Endothelial cell of umbilical vein (primary cell): ENCODE results near the gene MYOF. TPM values are rescaled to one million over a fixed set of nuclear protein-coding genes. Genes with fewer than 3 reads are reported as not detected.

Source experiments
- BruUV-seq: library from RNA; stranded (reverse); fragments of 400-500 nt; replicated peaks from 2 replicates; lab custom pipeline; 2021; lab: Mats Ljungman, UMichigan
- CTCF ChIA-PET: fragments of 300-600, 350-600 bp; sonication (Branson Sonifier 250); formaldehyde crosslinking; loops from one replicate; lab custom pipeline; 2021; ENCODE audit warnings: antibody characterized with exemption, inconsistent platforms; lab: Charles Lee
- POLR2A ChIA-PET: fragments of 300-600, 350-600 bp; sonication (Branson Sonifier 250); formaldehyde crosslinking; loops from one replicate; lab custom pipeline; 2021; ENCODE audit warnings: antibody characterized with exemption, inconsistent platforms; lab: Charles Lee
- DNase-seq: peaks from one replicate; pipeline ENCODE4 v3.0.0-alpha.2; 2011; ENCODE audit warnings: low read depth, low spot score
- FAIRE-seq: peaks from 2 replicates; lab custom pipeline; 2011; peaks lifted over from hg19 to GRCh38; lab: Jason Lieb, UNC
- H2AFZ ChIP-seq: 2 replicates; pipeline ENCODE4 v1.6.0; 2012; ENCODE audit warnings: low read depth, low read length, control low read depth, inconsistent platforms
- H3K27ac ChIP-seq: 2 replicates; pipeline ENCODE4 v1.5.1; 2011; ENCODE audit warnings: low read depth, mild to moderate bottlenecking, control low read depth, low read length, moderate library complexity; ENCODE audit not compliant: insufficient read depth
- H3K27me3 ChIP-seq, 2 experiments: 2 replicates each; pipeline versions ENCODE4 v1.6.0 to v1.6.1; 2011; ENCODE audit warnings: low read length in 2 of 2, mixed read lengths in 1 of 2; ENCODE audit not compliant: control insufficient read depth in 2 of 2, insufficient read depth in 2 of 2
- H3K36me3 ChIP-seq, 2 experiments: 2 replicates in 1 of 2; 3 replicates in 1 of 2; pipeline ENCODE4 v1.5.1; 2011; ENCODE audit warnings: low read length in 2 of 2, mild to moderate bottlenecking in 1 of 2, moderate library complexity in 1 of 2; ENCODE audit not compliant: control insufficient read depth in 2 of 2, insufficient read depth in 2 of 2; ENCODE audit errors: extremely low read depth in 1 of 2
- H3K4me1 ChIP-seq: 3 replicates; pipeline ENCODE4 v1.5.1; 2011; ENCODE audit warnings: mild to moderate bottlenecking, low read length; ENCODE audit not compliant: control insufficient read depth, insufficient read depth; ENCODE audit errors: extremely low read depth
- H3K4me2 ChIP-seq: 2 replicates; pipeline ENCODE4 v1.6.1; 2011; ENCODE audit warnings: low read length, control low read depth, mixed read lengths; ENCODE audit not compliant: insufficient read depth
- H3K4me3 ChIP-seq, 3 experiments: fragments of 200-600 bp in 1 of 3; sonication (generic), shearing (Covaris generic) in 1 of 3; replicated peaks in 1 of 3; 2 replicates each; pipeline ENCODE4 v1.5.1; 2011 to 2016; ENCODE audit warnings: control low read depth in 3 of 3, low read length in 3 of 3, mild to moderate bottlenecking in 2 of 3, inconsistent platforms in 1 of 3, low read depth in 1 of 3, moderate library complexity in 1 of 3; ENCODE audit not compliant: insufficient read depth in 1 of 3
- H3K79me2 ChIP-seq: 2 replicates; pipeline ENCODE4 v1.6.0; 2012; ENCODE audit warnings: low read length, inconsistent platforms; ENCODE audit not compliant: control insufficient read depth, insufficient read depth
- H3K9ac ChIP-seq: replicated peaks from 2 replicates; pipeline ENCODE3; 2011; ENCODE audit warnings: low read length, control low read depth; ENCODE audit not compliant: insufficient read depth; ENCODE audit errors: extremely low read depth
- H3K9me1 ChIP-seq: replicated peaks from 3 replicates; pipeline ENCODE4 v1.6.0; 2011; ENCODE audit warnings: mild to moderate bottlenecking, low read length; ENCODE audit not compliant: control insufficient read depth, insufficient read depth; ENCODE audit errors: extremely low read depth
- H3K9me3 ChIP-seq: replicated peaks from 2 replicates; pipeline ENCODE4 v1.5.1; 2012; ENCODE audit warnings: low read length, inconsistent platforms; ENCODE audit not compliant: control insufficient read depth, insufficient read depth
- H4K20me1 ChIP-seq: replicated peaks from 2 replicates; pipeline ENCODE3; 2011; ENCODE audit warnings: mild to moderate bottlenecking, low read length; ENCODE audit not compliant: control insufficient read depth, insufficient read depth; ENCODE audit errors: extremely low read depth
- EZH2 ChIP-seq: IDR thresholded peaks from 2 replicates; pipeline ENCODE4 v1.6.1; 2012; ENCODE audit warnings: borderline replicate concordance, low read depth, mild to moderate bottlenecking, moderate library complexity, low read length, inconsistent platforms; ENCODE audit not compliant: severe bottlenecking
- FOS ChIP-seq: IDR thresholded peaks from 2 replicates; pipeline ENCODE4 v1.6.1; 2011; ENCODE audit warnings: mild to moderate bottlenecking, low read length, moderate library complexity, borderline replicate concordance; ENCODE audit not compliant: insufficient read depth
- GATA2 ChIP-seq: IDR thresholded peaks from 2 replicates; pipeline ENCODE4 v1.7.0; 2011; ENCODE audit warnings: low read depth, mild to moderate bottlenecking, moderate library complexity, mixed read lengths, low read length; ENCODE audit not compliant: insufficient read length, insufficient read depth
- JUN ChIP-seq: IDR thresholded peaks from 2 replicates; pipeline ENCODE4 v1.6.1; 2011; ENCODE audit warnings: borderline replicate concordance, low read depth; ENCODE audit not compliant: insufficient read length, insufficient read depth
- MAX ChIP-seq: IDR thresholded peaks from 2 replicates; pipeline ENCODE4 v1.6.1; 2011; ENCODE audit not compliant: insufficient read depth, insufficient read length
- MYC ChIP-seq: IDR thresholded peaks from one replicate; pipeline ENCODE4 v1.6.1; 2011; ENCODE audit warnings: mild to moderate bottlenecking, low read depth, low read length
- POLR2A ChIP-seq: IDR thresholded peaks from 2 replicates; pipeline ENCODE4 v1.6.1; 2012; ENCODE audit warnings: low read depth, mild to moderate bottlenecking, control low read depth, low read length
- POLR2AphosphoS5 ChIP-seq: IDR thresholded peaks from 2 replicates; pipeline ENCODE4 v1.6.1; 2012; ENCODE audit warnings: low read depth, mild to moderate bottlenecking, control low read depth, low read length, moderate library complexity; ENCODE audit not compliant: insufficient read depth
- dilution Hi-C: fragments of 300-500 bp; cut with MboI; formaldehyde crosslinking; loops from one replicate; pipeline ENCODE4 v1.15.0; 2019; ENCODE audit warnings: low sequenced_read_pairs; ENCODE audit not compliant: extremely low pct_ligation_motif_present
- intact Hi-C: fragments of 100-400 bp; cut with micrococcal nuclease; formaldehyde crosslinking; loops from one replicate; pipeline ENCODE4 v1.10.0; 2022
- polyA plus RNA-seq, 4 experiments: library from polyadenylated mRNA; depleted of rRNA in 3 of 4; stranded (reverse) in 3 of 4; unstranded in 1 of 4; fragments of >200 nt; gene quantifications; 2 replicates each; pipeline versions ENCODE4 v1.2.1 to v1.2.3, GENCODE V29; 2011 to 2012; ENCODE audit warnings: missing spikeins in 1 of 4
- total RNA-seq: library from RNA; stranded (reverse); gene quantifications from 2 replicates; pipeline ENCODE4 v1.2.3, GENCODE V29; 2021
- TF ChIP-seq, protein P1 (sequence below), 2 donors: IDR thresholded peaks; 1 replicate in 1 of 2; 2 replicates in 1 of 2; pipeline ENCODE4 v1.5.1; 2011; ENCODE audit warnings: low read length in 2 of 2, mild to moderate bottlenecking in 2 of 2, moderate library complexity in 2 of 2, control low read depth in 1 of 2, inconsistent platforms in 1 of 2, low read depth in 1 of 2; ENCODE audit not compliant: insufficient read depth in 1 of 2; ENCODE audit errors: extremely low read depth in 1 of 2

Gene MYOF
- total and polyA plus RNA-seq, 2 donors (not counting 3 experiments of a cell fraction or from before 2014, with no cell fraction given): 98.4 to 379 TPM

DNA sequence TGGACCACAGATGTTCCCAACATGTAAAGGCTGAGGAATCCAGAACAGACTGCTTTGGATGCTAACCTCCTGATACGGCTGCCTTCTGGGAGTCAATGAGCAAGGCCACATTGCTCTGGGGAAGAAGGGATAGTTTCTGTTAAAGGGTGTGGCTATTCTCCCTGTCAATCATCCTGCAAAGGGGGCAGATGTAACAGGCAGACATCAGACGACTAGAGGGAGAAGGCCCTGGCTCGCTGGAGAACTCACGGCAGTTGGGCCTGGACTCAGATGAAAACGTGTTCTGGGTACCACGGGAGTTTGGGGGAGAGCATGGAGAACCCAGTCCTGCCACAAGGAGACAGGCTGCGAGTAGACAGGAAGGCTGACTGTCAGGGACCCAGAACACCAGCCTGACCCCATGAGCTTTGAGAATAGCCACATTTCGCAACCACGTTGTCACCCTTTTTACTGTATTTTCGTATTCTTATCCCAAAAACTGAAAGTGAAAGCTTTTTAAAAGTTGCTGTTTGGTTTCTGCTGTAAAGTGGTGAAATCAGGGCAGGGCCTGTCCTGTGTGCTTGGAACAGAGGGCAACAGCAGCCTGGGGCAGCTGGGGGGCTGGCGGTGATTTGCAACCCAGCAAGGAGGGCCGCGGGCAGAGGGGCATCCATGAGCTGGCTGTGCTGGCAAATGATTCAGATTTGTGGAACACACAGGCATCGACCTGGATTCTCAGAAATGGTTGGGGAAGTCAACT is 95.3 kb downstream of the MYOF start:
- H3K4me3 ChIP-seq: no peak overlapping the region
- TF ChIP-seq EZH2 (no peak), POLR2A (no peak), GATA2 (no peak)
- BruUV-seq: no TSS peak
- CTCF ChIA-PET: interaction anchor here (0.9 to 4.8 kb wide), 5 partner anchors 10 to 95 kb away, joined by 3 to 31 read pairs (median 4); partner anchors contain the start of gene MYOF
- H3K4me1 ChIP-seq: peaks cover 17% of the 10 kb centered on the region
- POLR2A ChIA-PET: no interaction called here
- no peak overlapping the region for H3K27ac ChIP-seq
- DNase-seq (no peak), FAIRE-seq (no peak)
- no peak overlapping the region for H2AFZ ChIP-seq
- H3K9me3 ChIP-seq: no peaks in the 10 kb centered on the region
- no peaks in the 10 kb centered on the region for H3K9me1 ChIP-seq
- intact Hi-C loops: no loop called here
- H3K79me2 ChIP-seq: no peaks in the 10 kb centered on the region
- dilution Hi-C loops: no loop called here
- H3K27me3 ChIP-seq: no peaks in the 10 kb centered on the region
- no peaks in the 10 kb centered on the region for H4K20me1 ChIP-seq
- H3K4me2 ChIP-seq: no peak overlapping the region
- H3K9ac ChIP-seq: no peak overlapping the region
- H3K36me3 ChIP-seq: peaks cover 25 to 33% of the 10 kb centered on the region in 2 experiments

DNA sequence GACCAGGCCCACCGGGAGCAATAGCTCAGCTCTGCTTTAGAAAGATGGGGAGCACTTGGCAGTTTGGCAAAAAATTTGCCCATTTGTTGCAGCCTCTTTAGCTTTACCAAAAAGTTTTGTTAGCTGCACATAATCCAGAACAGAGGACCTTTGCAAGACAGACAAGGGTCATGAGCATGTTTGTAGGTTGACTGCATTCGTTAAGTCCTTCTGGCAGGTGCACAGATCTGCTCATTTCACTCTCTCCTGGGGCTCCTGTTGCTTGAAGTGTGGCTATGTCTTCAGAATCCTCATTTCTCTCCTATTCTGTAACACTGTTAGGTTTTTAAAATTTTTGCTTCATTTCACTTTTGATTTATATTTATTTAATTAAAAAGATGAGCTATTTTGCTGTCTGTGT is 96.8 kb downstream of the MYOF start:
- no peaks in the 10 kb centered on the region for H4K20me1 ChIP-seq
- intact Hi-C loops (no loop called here), dilution Hi-C loops (no loop called here)
- H2AFZ ChIP-seq: no peak overlapping the region
- H3K4me2 ChIP-seq: no peak overlapping the region
- no peaks in the 10 kb centered on the region for H3K79me2 ChIP-seq
- TF ChIP-seq JUN (no peak), MYC (no peak), MAX (no peak), POLR2AphosphoS5 (no peak), EZH2 (no peak), FOS (no peak), GATA2 (no peak), POLR2A (no peak)
- TF ChIP-seq, protein P1, sequence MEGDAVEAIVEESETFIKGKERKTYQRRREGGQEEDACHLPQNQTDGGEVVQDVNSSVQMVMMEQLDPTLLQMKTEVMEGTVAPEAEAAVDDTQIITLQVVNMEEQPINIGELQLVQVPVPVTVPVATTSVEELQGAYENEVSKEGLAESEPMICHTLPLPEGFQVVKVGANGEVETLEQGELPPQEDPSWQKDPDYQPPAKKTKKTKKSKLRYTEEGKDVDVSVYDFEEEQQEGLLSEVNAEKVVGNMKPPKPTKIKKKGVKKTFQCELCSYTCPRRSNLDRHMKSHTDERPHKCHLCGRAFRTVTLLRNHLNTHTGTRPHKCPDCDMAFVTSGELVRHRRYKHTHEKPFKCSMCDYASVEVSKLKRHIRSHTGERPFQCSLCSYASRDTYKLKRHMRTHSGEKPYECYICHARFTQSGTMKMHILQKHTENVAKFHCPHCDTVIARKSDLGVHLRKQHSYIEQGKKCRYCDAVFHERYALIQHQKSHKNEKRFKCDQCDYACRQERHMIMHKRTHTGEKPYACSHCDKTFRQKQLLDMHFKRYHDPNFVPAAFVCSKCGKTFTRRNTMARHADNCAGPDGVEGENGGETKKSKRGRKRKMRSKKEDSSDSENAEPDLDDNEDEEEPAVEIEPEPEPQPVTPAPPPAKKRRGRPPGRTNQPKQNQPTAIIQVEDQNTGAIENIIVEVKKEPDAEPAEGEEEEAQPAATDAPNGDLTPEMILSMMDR (IDR thresholded peaks at IDR 0.05; ENCODE audit: extremely low read depth in 1 of 2, insufficient read depth in 1 of 2, low read depth in 1 of 2, low read length in 2 of 2): no peak
- peaks cover 28% of the 10 kb centered on the region for H3K4me1 ChIP-seq
- ChIA-PET POLR2A (no interaction called here), CTCF (interaction anchor here (0.9 to 4.8 kb wide), 6 partner anchors 9 to 104 kb away, joined by 3 to 31 read pairs (median 3); partner anchors contain the start of gene MYOF)
- H3K36me3 ChIP-seq: peaks cover 37 to 41% of the 10 kb centered on the region in 2 experiments
- no peaks in the 10 kb centered on the region for H3K9me1 ChIP-seq
- H3K27ac ChIP-seq: no peak overlapping the region
- H3K27me3 ChIP-seq: no peaks in the 10 kb centered on the region
- no peak overlapping the region for H3K4me3 ChIP-seq
- no peak for FAIRE-seq
- no peaks in the 10 kb centered on the region for H3K9me3 ChIP-seq
- DNase-seq: no peak
- BruUV-seq: no TSS peak
- H3K9ac ChIP-seq: no peak overlapping the region
